Loucy (cell line): ENCODE measurements around the gene TXLNG.

ENCODE experiments used
- EZH2phosphoT487 ChIP-seq: fragments of 200-600 bp; IDR thresholded peaks from 2 replicates; pipeline ENCODE4 v1.6.1; 2018; ENCODE audit warnings: antibody characterized with exemption, mild to moderate bottlenecking, moderate library complexity, borderline replicate concordance
- TF ChIP-seq, protein P1 (sequence below): fragments of 200-600 bp; sonication (generic); conservative IDR thresholded peaks from 2 replicates; pipeline ENCODE4 v1.5.1; 2014; ENCODE audit warnings: mild to moderate bottlenecking, antibody characterized with exemption, low read length

DNA sequence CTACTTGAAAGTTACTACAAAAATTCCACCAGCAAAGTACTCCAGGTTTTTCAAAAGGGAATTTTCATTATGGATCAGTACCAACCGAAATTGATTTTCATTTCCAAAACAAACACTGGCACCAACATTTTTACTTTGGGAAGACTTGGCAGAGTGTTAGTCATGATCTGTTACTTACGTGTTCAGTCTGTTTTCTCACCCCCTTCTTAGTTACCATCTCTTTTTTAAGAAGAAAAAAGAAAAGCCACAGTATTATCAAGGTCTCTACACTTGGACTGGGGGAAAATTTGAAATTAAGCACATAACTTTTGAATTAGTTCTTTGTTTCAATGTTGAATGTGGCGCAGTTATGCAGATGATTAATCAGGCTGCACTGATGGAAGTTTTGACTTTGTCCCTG, 56.4 kb downstream of the TXLNG start:
- TF ChIP-seq, protein P1, sequence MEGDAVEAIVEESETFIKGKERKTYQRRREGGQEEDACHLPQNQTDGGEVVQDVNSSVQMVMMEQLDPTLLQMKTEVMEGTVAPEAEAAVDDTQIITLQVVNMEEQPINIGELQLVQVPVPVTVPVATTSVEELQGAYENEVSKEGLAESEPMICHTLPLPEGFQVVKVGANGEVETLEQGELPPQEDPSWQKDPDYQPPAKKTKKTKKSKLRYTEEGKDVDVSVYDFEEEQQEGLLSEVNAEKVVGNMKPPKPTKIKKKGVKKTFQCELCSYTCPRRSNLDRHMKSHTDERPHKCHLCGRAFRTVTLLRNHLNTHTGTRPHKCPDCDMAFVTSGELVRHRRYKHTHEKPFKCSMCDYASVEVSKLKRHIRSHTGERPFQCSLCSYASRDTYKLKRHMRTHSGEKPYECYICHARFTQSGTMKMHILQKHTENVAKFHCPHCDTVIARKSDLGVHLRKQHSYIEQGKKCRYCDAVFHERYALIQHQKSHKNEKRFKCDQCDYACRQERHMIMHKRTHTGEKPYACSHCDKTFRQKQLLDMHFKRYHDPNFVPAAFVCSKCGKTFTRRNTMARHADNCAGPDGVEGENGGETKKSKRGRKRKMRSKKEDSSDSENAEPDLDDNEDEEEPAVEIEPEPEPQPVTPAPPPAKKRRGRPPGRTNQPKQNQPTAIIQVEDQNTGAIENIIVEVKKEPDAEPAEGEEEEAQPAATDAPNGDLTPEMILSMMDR: no peak
- no peak for TF ChIP-seq EZH2phosphoT487
